Liver (tissue), 9 donors: ENCODE measurements around the gene NFATC2. TPM values are rescaled to one million over a fixed set of nuclear protein-coding genes. Genes with fewer than 3 reads are reported as not detected.

Experiments used
- DNase-seq: peaks from one replicate; pipeline ENCODE4 v3.0.0-alpha.2; 2017; ENCODE audit warnings: low spot score
- H3K27ac ChIP-seq, 2 donors: one replicate each; pipeline ENCODE4 v1.7.0; 2013; ENCODE audit warnings: inconsistent platforms in 2 of 2, low read length in 2 of 2, control low read depth in 1 of 2, low read depth in 1 of 2, mild to moderate bottlenecking in 1 of 2
- H3K27me3 ChIP-seq, 4 donors: one replicate each; pipeline versions ENCODE4 v1.6.1 to v1.7.0; 2013; ENCODE audit warnings: low read length in 3 of 4, inconsistent platforms in 1 of 4, mild to moderate bottlenecking in 1 of 4, moderate library complexity in 1 of 4; ENCODE audit not compliant: control insufficient read depth in 4 of 4, insufficient read depth in 4 of 4
- H3K36me3 ChIP-seq, 4 donors: one replicate each; pipeline versions ENCODE4 v1.6.1 to v1.7.0; 2013; ENCODE audit warnings: low read length in 3 of 4, mild to moderate bottlenecking in 3 of 4, low read depth in 1 of 4, moderate library complexity in 1 of 4; ENCODE audit not compliant: control insufficient read depth in 4 of 4, insufficient read depth in 3 of 4
- H3K4me1 ChIP-seq, 4 donors: one replicate each; pipeline versions ENCODE4 v1.6.1 to v1.7.0; 2013; ENCODE audit warnings: low read length in 3 of 4, mild to moderate bottlenecking in 3 of 4, moderate library complexity in 1 of 4; ENCODE audit not compliant: control insufficient read depth in 4 of 4, insufficient read depth in 4 of 4
- H3K4me3 ChIP-seq, 3 donors: one replicate each; pipeline versions ENCODE4 v1.6.1 to v1.7.0; 2013; ENCODE audit warnings: low read length in 3 of 3, control low read depth in 1 of 3, low read depth in 1 of 3, mild to moderate bottlenecking in 1 of 3
- H3K9ac ChIP-seq, 2 donors: one replicate each; pipeline ENCODE4 v1.7.0; 2013; ENCODE audit warnings: low read length in 2 of 2, mild to moderate bottlenecking in 2 of 2, moderate library complexity in 2 of 2, control low read depth in 1 of 2, low read depth in 1 of 2
- H3K9me3 ChIP-seq, 4 donors: one replicate each; pipeline versions ENCODE4 v1.6.1 to v1.7.0; 2013; ENCODE audit warnings: low read length in 3 of 4; ENCODE audit not compliant: control insufficient read depth in 4 of 4
- CTCF ChIP-seq: fragments of 150-350 bp; IDR thresholded peaks from 2 replicates; pipeline ENCODE4 v1.5.1; 2017; ENCODE audit warnings: improper control_type of control experiment, low read depth, low read length; ENCODE audit not compliant: missing input control
- EGR1 ChIP-seq, 2 donors: IDR thresholded peaks; 2 replicates each; pipeline ENCODE4 v1.6.1; 2016 to 2018; ENCODE audit warnings: antibody characterized with exemption in 2 of 2, low read depth in 2 of 2
- FOXA1 ChIP-seq: IDR thresholded peaks from 2 replicates; pipeline ENCODE4 v1.6.1; 2016; ENCODE audit warnings: antibody characterized with exemption
- FOXA2 ChIP-seq: IDR thresholded peaks from 2 replicates; pipeline ENCODE4 v1.6.1; 2016; ENCODE audit warnings: antibody characterized with exemption
- HNF4A ChIP-seq, 2 donors: conservative IDR thresholded peaks; 2 replicates each; pipeline ENCODE4 v1.6.1; 2016; ENCODE audit warnings: antibody characterized with exemption in 2 of 2, mild to moderate bottlenecking in 2 of 2
- HNF4G ChIP-seq: IDR thresholded peaks from 2 replicates; pipeline ENCODE4 v1.6.1; 2016; ENCODE audit warnings: antibody characterized with exemption
- JUND ChIP-seq, 2 donors: IDR thresholded peaks; 2 replicates each; pipeline ENCODE4 v1.6.1; 2016; ENCODE audit warnings: antibody characterized with exemption in 2 of 2
- NR2F2 ChIP-seq: IDR thresholded peaks from 2 replicates; pipeline ENCODE4 v1.6.1; 2016; ENCODE audit warnings: antibody characterized with exemption
- RAD21 ChIP-seq, 2 donors: IDR thresholded peaks; 2 replicates each; pipeline ENCODE4 v1.6.1; 2016; ENCODE audit warnings: antibody characterized with exemption in 2 of 2, mild to moderate bottlenecking in 2 of 2
- RXRA ChIP-seq, 2 donors: IDR thresholded peaks; 2 replicates each; pipeline ENCODE4 v1.6.1; 2017 to 2018; ENCODE audit warnings: antibody characterized with exemption in 2 of 2, mild to moderate bottlenecking in 1 of 2
- SP1 ChIP-seq: IDR thresholded peaks from 2 replicates; pipeline ENCODE4 v1.6.1; 2018; ENCODE audit warnings: antibody characterized with exemption, mild to moderate bottlenecking
- TAF1 ChIP-seq: conservative IDR thresholded peaks from 2 replicates; pipeline ENCODE4 v1.6.1; 2016; ENCODE audit warnings: antibody characterized with exemption, mild to moderate bottlenecking
- YY1 ChIP-seq: IDR thresholded peaks from 2 replicates; pipeline ENCODE4 v1.6.1; 2016; ENCODE audit warnings: antibody characterized with exemption, mild to moderate bottlenecking
- WGBS: extraction: QIAGEN DNeasy Blood & Tissue Kit; methylation state at CpG from one replicate; pipeline ENCODE4 v1.1.7; 2013; 5-methylcytosine and 5-hydroxymethylcytosine counted together
- polyA plus RNA-seq, 2 donors: library from polyadenylated mRNA; stranded (reverse) in 1 of 2; unstranded in 1 of 2; fragments of 200-250 nt in 1 of 2; fragments of >200 nt in 1 of 2; fragmentation: Nextera tagmentation in 1 of 2; extraction: Ambion mirVana in 1 of 2; gene quantifications; one replicate each; pipeline versions ENCODE4 v1.2.1 to v1.2.3, GENCODE V29; 2013 to 2015
- total RNA-seq, 2 donors: library from RNA; depleted of rRNA; stranded (reverse); fragments of >200 nt; gene quantifications; one replicate each; pipeline ENCODE4 v1.2.3, GENCODE V29; 2014
- TF ChIP-seq, protein P1 (sequence below): IDR thresholded peaks from 2 replicates; pipeline ENCODE4 v1.6.1; 2016; ENCODE audit warnings: antibody characterized with exemption
- TF ChIP-seq, protein P2 (sequence below): IDR thresholded peaks from 2 replicates; pipeline ENCODE4 v1.6.1; 2016; ENCODE audit warnings: antibody characterized with exemption
- TF ChIP-seq, protein P3 (sequence below): IDR thresholded peaks from 2 replicates; pipeline ENCODE4 v1.6.1; 2016; ENCODE audit warnings: antibody characterized with exemption
- donor health status: healthy.
- donor health status: healthy.
- donor health status: healthy.
- donor health status: healthy.
- donor health status: healthy.

NFATC2 gene
- total and polyA plus RNA-seq, 4 donors = 1.2 to 6.7 (median 2.6) TPM

DNA sequence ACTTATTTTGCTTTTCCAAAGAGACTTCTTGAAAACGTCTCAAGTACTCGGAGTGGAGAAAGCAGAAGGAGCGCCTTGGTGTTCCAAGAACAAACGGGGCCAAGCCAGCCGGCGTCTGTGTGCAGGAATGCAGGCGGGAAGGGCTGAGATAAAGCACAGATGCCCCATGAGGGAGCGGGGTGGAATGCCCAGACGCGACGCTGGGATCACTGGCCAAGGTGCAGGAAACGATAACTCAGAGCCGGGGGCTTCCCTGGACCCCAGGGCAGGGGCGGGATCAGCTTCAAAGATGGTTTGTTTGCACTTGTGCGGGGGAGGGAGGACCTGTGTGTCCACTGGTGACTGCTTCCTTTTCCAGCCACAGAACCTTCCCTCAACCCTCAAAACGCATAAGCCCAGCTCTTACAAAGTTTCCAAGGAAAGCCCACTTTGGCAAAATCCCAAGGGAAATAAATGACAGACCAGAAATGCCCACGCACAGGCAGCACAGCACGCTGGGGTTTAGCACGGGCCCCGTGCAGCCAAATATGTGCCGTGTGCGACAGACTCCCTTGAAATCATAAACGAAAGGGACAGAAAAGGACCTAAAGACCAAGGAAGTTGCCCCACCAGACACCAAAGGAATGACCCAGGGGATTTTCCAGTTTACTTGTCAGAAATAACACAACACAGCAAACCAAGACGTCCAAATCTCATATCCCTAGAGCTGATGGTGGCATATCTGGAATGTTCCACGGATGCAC, 113.9 kb downstream of the NFATC2 start:
- Histone ChIP-seq H3K4me1 (peaks cover 4 to 43% (median 28%) of the 10 kb centered on the region in 4 donors), H3K9ac (no peak overlapping the region), H3K9me3 (no peaks in the 10 kb centered on the region), H3K27me3 (no peaks in the 10 kb centered on the region), H3K27ac (no peak overlapping the region), H3K36me3 (peaks cover 0 to 18% (median 4%) of the 10 kb centered on the region in 4 donors), H3K4me3 (no peak overlapping the region)
- 74% methylated on average over 25 of the region's 25 CpGs for WGBS
- no peak for DNase-seq
- TF ChIP-seq NR2F2 = no peak
- TF ChIP-seq FOXA2 = no peak
- TF ChIP-seq, protein P1, sequence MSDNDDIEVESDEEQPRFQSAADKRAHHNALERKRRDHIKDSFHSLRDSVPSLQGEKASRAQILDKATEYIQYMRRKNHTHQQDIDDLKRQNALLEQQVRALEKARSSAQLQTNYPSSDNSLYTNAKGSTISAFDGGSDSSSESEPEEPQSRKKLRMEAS = no peak
- TF ChIP-seq RXRA (IDR thresholded peaks at IDR 0.05) = no peak
- TF ChIP-seq TAF1 = no peak
- TF ChIP-seq CTCF = no peak
- TF ChIP-seq RAD21 (IDR thresholded peaks at IDR 0.05) = no peak
- TF ChIP-seq SP1 = no peak
- TF ChIP-seq, protein P2, sequence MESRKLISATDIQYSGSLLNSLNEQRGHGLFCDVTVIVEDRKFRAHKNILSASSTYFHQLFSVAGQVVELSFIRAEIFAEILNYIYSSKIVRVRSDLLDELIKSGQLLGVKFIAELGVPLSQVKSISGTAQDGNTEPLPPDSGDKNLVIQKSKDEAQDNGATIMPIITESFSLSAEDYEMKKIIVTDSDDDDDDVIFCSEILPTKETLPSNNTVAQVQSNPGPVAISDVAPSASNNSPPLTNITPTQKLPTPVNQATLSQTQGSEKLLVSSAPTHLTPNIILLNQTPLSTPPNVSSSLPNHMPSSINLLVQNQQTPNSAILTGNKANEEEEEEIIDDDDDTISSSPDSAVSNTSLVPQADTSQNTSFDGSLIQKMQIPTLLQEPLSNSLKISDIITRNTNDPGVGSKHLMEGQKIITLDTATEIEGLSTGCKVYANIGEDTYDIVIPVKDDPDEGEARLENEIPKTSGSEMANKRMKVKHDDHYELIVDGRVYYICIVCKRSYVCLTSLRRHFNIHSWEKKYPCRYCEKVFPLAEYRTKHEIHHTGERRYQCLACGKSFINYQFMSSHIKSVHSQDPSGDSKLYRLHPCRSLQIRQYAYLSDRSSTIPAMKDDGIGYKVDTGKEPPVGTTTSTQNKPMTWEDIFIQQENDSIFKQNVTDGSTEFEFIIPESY = no peak
- no peak for TF ChIP-seq HNF4A (conservative IDR thresholded peaks at IDR 0.05)
- TF ChIP-seq, protein P3, sequence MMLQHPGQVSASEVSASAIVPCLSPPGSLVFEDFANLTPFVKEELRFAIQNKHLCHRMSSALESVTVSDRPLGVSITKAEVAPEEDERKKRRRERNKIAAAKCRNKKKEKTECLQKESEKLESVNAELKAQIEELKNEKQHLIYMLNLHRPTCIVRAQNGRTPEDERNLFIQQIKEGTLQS = no peak
- TF ChIP-seq JUND (IDR thresholded peaks at IDR 0.05) = no peak
- TF ChIP-seq HNF4G = no peak
- no peak for TF ChIP-seq YY1
- no peak for TF ChIP-seq EGR1 (IDR thresholded peaks at IDR 0.05; ENCODE audit: low read depth in 2 of 2)
- no peak for TF ChIP-seq FOXA1

GRCh38 chr20:51427651-51428291, 114.7 kb downstream of the NFATC2 start:
- no peak for DNase-seq
- H3K27me3 ChIP-seq = no peaks in the 10 kb centered on the region
- H3K4me3 ChIP-seq = no peak overlapping the region
- TF ChIP-seq, protein P1 = no peak
- peak in 1 of 2 donors; percentile 1 for TF ChIP-seq RXRA (IDR thresholded peaks at IDR 0.05)
- TF ChIP-seq, protein P2 = no peak
- TF ChIP-seq TAF1 = no peak
- no peak for TF ChIP-seq CTCF
- H3K4me1 ChIP-seq = peaks cover 4 to 43% (median 28%) of the 10 kb centered on the region in 4 donors
- WGBS = 88% methylated on average over 14 of the region's 14 CpGs
- no peaks in the 10 kb centered on the region for H3K9me3 ChIP-seq
- peaks cover 0 to 15% (median 3%) of the 10 kb centered on the region in 4 donors for H3K36me3 ChIP-seq
- H3K27ac ChIP-seq = peak overlapping the region; percentile 9
- no peak overlapping the region for H3K9ac ChIP-seq
